A673 (cell line): Measurements from ENCODE around the gene SH3TC1. TPM values are rescaled to one million over a fixed set of nuclear protein-coding genes. Genes with fewer than 3 reads are reported as not detected.
A peak's percentile ranks its signal among the peaks of the same experiment; 100 is the strongest.

Experiments used
- BruUV-seq: library from RNA; stranded (reverse); fragments of 400-500 nt; replicated peaks from 2 replicates; lab custom pipeline; 2021; lab: Mats Ljungman, UMichigan
- CTCF ChIA-PET: fragments of 300-600 bp; sonication (Branson Sonifier 250); formaldehyde crosslinking; loops from one replicate; lab custom pipeline; 2022; ENCODE audit warnings: antibody characterized with exemption; lab: Charles Lee
- POLR2A ChIA-PET: fragments of 300-600 bp; sonication (Branson Sonifier 250); formaldehyde crosslinking; loops from one replicate; lab custom pipeline; 2022; ENCODE audit warnings: antibody characterized with exemption; ENCODE audit not compliant: low non-redundant PET; lab: Charles Lee
- DNase-seq: peaks from one replicate; pipeline ENCODE4 v3.0.0-alpha.2; 2015; ENCODE audit warnings: low spot score
- H3K27ac ChIP-seq: fragments of 200-600 bp; sonication (generic); 2 replicates; pipeline ENCODE4 v1.5.1; 2016; ENCODE audit warnings: mixed run types, low read depth, mild to moderate bottlenecking, mixed read lengths, antibody characterized with exemption, low read length; ENCODE audit not compliant: poor library complexity, severe bottlenecking
- H3K27me3 ChIP-seq: fragments of 200-600 bp; sonication (generic); replicated peaks from 2 replicates; pipeline ENCODE4 v1.6.1; 2017; ENCODE audit warnings: mixed run types, low read depth, mild to moderate bottlenecking, mixed read lengths, antibody characterized with exemption, low read length; ENCODE audit not compliant: insufficient read depth, poor library complexity
- H3K36me3 ChIP-seq: fragments of 200-600 bp; sonication (generic); 2 replicates; pipeline ENCODE4 v1.6.1; 2016; ENCODE audit warnings: mixed run types, mild to moderate bottlenecking, mixed read lengths, antibody characterized with exemption, low read length; ENCODE audit not compliant: insufficient read depth, poor library complexity, severe bottlenecking
- H3K4me1 ChIP-seq: fragments of 200-600 bp; sonication (generic); 2 replicates; pipeline ENCODE4 v1.6.1; 2017; ENCODE audit warnings: mixed run types, mild to moderate bottlenecking, mixed read lengths, antibody characterized with exemption, low read length; ENCODE audit not compliant: insufficient read depth, poor library complexity, severe bottlenecking
- H3K4me3 ChIP-seq: fragments of 200-600 bp; sonication (generic); 2 replicates; pipeline ENCODE4 v1.5.1; 2016; ENCODE audit warnings: low read depth, mixed run types, mild to moderate bottlenecking, mixed read lengths, low read length; ENCODE audit not compliant: poor library complexity, severe bottlenecking
- H3K9me3 ChIP-seq: fragments of 200-600 bp; sonication (generic); 2 replicates; pipeline ENCODE4 v1.6.1; 2016; ENCODE audit warnings: mixed run types, low read depth, mild to moderate bottlenecking, mixed read lengths, antibody characterized with exemption, low read length; ENCODE audit not compliant: poor library complexity, severe bottlenecking
- EZH2 ChIP-seq: fragments of 200-600 bp; sonication (generic); IDR thresholded peaks from 2 replicates; pipeline ENCODE4 v1.6.1; 2017; ENCODE audit warnings: borderline replicate concordance, low read depth, mild to moderate bottlenecking, mixed read lengths, antibody characterized with exemption, low read length; ENCODE audit not compliant: poor library complexity, severe bottlenecking
- intact Hi-C: fragments of 100-400 bp; cut with micrococcal nuclease; formaldehyde crosslinking; loops from one replicate; pipeline ENCODE4 v1.10.0; 2022; ENCODE audit not compliant: unreplicated experiment
- total RNA-seq: library from RNA; stranded (reverse); gene quantifications from 2 replicates; pipeline ENCODE4 v1.2.3, GENCODE V29; 2021
- TF ChIP-seq, protein P1 (sequence below): fragments of 300-800, 200-600 bp; sonication (generic); conservative IDR thresholded peaks from 2 replicates; pipeline ENCODE4 v1.5.1; 2017; ENCODE audit warnings: low read depth, mild to moderate bottlenecking, antibody characterized with exemption, low read length, moderate library complexity, mixed read lengths

The SH3TC1 gene
- total RNA-seq, 1 experiment from 2014 or later, result 0.71 TPM

DNA sequence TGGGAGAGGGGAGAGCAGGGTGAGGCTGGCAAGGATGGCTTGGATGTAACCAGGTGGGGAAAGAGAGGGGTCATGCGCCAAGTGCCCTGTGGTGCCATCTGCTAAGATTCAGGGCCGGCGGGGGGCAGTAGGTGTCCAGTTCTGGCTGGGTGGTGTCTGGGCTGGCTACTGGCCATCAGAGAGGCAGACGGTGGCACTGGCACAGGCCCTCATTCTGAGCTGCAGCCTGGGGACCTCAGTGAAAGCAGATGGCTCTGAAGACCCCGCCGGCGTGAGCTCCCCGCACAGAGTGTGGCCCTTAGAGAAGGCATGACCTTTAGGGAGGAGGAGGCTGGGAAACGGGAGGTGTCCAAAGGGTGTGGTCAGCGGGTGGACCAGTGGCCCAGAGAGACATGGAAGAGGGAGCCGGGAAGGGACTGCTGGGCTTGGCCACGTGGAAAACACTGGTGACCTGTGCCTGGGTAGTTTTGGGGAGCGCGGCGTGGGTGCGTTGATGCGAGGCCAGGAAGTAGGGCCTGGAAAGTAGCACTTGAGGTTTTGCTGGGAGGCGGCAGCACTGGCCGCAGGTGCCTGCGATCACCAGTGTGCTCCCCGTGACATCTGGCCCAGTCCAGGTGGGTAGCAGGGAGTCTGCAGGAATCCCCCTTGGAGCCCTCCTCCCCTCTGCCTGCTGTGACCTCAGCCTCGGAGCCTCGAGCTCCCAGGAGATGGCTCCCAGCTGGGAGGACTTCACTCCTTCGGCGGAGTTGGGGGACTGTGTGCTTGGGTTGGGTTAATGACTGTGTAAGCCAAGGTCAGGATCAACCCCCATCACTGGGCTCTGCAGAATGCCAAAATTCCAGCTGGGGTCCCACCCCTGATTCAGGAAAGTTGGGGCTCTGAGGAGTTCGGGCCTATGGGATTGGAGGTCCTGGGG lies 9.3 kb upstream of the SH3TC1 start:
- no TSS peak for BruUV-seq
- intact Hi-C loops, result no loop called here
- POLR2A ChIA-PET, result no interaction called here
- H3K9me3 ChIP-seq, result no peaks in the 10 kb centered on the region
- DNase-seq, result no peak
- no peak overlapping the region for H3K27ac ChIP-seq
- H3K4me3 ChIP-seq, result no peak overlapping the region
- CTCF ChIA-PET, result no interaction called here
- no peak for TF ChIP-seq EZH2
- TF ChIP-seq, protein P1, sequence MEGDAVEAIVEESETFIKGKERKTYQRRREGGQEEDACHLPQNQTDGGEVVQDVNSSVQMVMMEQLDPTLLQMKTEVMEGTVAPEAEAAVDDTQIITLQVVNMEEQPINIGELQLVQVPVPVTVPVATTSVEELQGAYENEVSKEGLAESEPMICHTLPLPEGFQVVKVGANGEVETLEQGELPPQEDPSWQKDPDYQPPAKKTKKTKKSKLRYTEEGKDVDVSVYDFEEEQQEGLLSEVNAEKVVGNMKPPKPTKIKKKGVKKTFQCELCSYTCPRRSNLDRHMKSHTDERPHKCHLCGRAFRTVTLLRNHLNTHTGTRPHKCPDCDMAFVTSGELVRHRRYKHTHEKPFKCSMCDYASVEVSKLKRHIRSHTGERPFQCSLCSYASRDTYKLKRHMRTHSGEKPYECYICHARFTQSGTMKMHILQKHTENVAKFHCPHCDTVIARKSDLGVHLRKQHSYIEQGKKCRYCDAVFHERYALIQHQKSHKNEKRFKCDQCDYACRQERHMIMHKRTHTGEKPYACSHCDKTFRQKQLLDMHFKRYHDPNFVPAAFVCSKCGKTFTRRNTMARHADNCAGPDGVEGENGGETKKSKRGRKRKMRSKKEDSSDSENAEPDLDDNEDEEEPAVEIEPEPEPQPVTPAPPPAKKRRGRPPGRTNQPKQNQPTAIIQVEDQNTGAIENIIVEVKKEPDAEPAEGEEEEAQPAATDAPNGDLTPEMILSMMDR, result no peak
- no peaks in the 10 kb centered on the region for H3K36me3 ChIP-seq
- no peaks in the 10 kb centered on the region for H3K4me1 ChIP-seq
- H3K27me3 ChIP-seq, result no peaks in the 10 kb centered on the region

DNA sequence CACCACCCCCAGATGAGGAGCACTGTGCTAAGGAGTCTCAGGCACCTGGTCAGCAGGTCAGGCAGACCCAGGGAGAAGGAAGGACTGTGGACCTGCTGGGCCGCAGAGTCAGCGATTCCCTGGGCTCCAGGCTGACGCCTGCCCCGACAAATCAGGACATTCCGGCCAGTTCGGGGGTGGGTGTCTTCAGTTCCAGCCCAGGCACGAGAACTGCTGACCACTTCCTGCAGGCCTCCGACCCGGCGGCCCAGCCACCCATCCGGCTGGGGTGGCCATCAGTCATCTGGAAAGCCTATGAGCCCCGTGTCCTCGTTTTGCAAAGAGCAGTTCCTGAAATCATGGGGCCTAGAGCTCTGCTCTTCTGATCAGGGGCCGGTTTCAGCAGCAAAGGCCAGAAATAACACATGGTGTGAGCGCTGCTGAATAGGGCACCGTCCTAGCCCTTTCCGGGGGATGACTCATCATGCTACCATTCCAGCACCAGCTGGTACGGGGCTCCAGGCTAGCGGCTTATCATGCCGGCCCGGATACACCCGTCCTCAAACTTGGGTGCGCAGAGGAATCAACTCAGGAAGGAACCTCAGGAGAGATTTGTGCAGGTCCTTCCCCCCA lies 7.8 kb upstream of the SH3TC1 start:
- intact Hi-C loops, result no loop called here
- POLR2A ChIA-PET, result no interaction called here
- no peak for DNase-seq
- Histone ChIP-seq H3K27me3 (no peaks in the 10 kb centered on the region), H3K36me3 (no peaks in the 10 kb centered on the region), H3K27ac (no peak overlapping the region), H3K4me1 (no peaks in the 10 kb centered on the region), H3K9me3 (no peaks in the 10 kb centered on the region), H3K4me3 (no peak overlapping the region)
- BruUV-seq, result no TSS peak
- TF ChIP-seq EZH2, result no peak
- TF ChIP-seq, protein P1, result no peak
- CTCF ChIA-PET, result no interaction called here

DNA sequence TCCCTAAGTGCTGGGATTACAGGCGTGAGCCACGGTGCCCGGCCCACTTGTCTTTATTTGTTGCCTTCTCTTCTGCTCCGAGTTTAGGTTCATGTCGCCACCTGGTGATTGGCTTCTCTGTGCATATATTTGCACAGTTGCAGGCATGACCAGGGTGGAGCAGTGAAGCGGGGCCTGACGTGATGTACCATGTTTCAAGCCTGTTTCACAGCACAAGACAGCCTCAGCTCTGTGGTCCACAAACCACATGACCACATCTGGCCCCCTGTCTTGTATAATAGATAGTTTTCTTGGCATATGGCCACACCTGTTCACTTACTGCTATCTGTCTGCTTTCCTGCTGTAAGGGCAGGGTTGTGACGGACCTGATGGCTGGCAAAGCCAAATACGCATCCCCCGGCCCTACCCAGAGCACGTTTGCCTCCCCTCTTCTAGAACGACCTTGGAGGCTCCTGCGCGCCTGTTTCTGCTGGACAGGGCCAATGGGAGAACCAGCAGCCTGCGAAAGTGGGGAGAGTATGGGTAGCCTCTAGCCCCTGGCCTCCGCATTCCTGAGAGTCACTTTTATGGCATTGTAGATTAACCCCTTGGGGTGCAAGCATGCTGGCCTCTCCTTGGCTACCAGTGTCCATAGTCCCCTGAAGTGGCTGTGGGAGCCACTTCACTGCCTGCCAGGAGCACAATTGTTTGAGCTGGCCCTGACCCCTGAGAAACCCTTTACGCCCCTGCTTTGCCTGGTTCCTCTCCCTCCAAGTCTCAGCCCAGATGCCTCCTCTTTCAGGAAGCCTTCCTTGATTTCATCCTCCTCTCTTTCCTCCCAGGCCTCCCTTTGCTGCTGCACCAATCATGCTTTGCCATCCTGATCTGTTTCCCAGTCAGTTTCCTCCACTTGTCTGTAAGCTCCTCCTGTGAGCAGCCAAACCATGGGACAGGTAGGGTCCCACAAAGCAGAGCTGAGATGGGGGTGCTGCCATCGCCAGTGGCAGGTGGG lies 6.0 kb upstream of the SH3TC1 start:
- TF ChIP-seq, protein P1, result 0 out of 2 replicates have a peak, but pooled peaks have one; percentile 34
- TF ChIP-seq EZH2, result no peak
- POLR2A ChIA-PET, result no interaction called here

More for the DNA sequence above, 6.0 kb upstream of the SH3TC1 start:
- no peak overlapping the region for H3K27ac ChIP-seq
- intact Hi-C loops, result no loop called here
- H3K36me3 ChIP-seq, result no peaks in the 10 kb centered on the region
- CTCF ChIA-PET, result no interaction called here
- H3K9me3 ChIP-seq, result no peaks in the 10 kb centered on the region
- peak; percentile 43 for DNase-seq
- no TSS peak for BruUV-seq
- no peaks in the 10 kb centered on the region for H3K4me1 ChIP-seq
- H3K27me3 ChIP-seq, result no peaks in the 10 kb centered on the region
- H3K4me3 ChIP-seq, result no peak overlapping the region
